ENCODE data around the gene CD33. TPM values are rescaled to one million over a fixed set of nuclear protein-coding genes. Genes with fewer than 3 reads are reported as not detected.
"Not testable (repeated sequence)": the region's sequence is repeated elsewhere in the genome, so short reads cannot be mapped to it uniquely, and the experiment has no call there.

The CD33 gene
- total RNA-seq, result 6.5 TPM
- long read RNA-seq, partial matches to known transcripts, result 0 of 1 reads
- long read RNA-seq, other reads (novel, unspliced or antisense), result 1 of 1 reads

GRCh38 chr19:51224898-51225393 lies at the start of gene CD33:
CD33 (plus strand) TSS chr19:51225080; CDS start chr19:51225119, 39 bp downstream.
- intact Hi-C loops (cut with DNase I), result not testable (repeated sequence)
- DNase-seq (ENCODE audit: missing footprints), result peak; percentile 59
- peak; percentile 80 for ATAC-seq

- peak; percentile 43 for ATAC-seq
- intact Hi-C loops (cut with DNase I), result no loop called here
- no peak for DNase-seq (ENCODE audit: missing footprints)
Observed at GRCh38 chr19:51179256-51179655, 45.6 kb upstream of the CD33 start.

GRCh38 chr19:51181377-51181912 lies 43.4 kb upstream of the CD33 start:
- ATAC-seq, result no peak
- DNase-seq (ENCODE audit: missing footprints), result no peak
- intact Hi-C loops (cut with DNase I), result no loop called here

- DNase-seq (ENCODE audit: missing footprints), result no peak
- no peak for ATAC-seq
- intact Hi-C loops (cut with DNase I), result no loop called here
Observed at GRCh38 chr19:51181913-51182419, 42.9 kb upstream of the CD33 start.

GRCh38 chr19:51183629-51184028 lies 41.3 kb upstream of the CD33 start:
- DNase-seq (ENCODE audit: missing footprints) (no peak), ATAC-seq (no peak)
- intact Hi-C loops (cut with DNase I), result no loop called here

- intact Hi-C loops (cut with DNase I), result no loop called here
- no peak for ATAC-seq
Observed at GRCh38 chr19:51185069-51185867, 39.6 kb upstream of the CD33 start.

GRCh38 chr19:51185868-51186215 lies 39.0 kb upstream of the CD33 start:
- ATAC-seq (no peak), DNase-seq (ENCODE audit: missing footprints) (no peak)
- intact Hi-C loops (cut with DNase I), result no loop called here

More at GRCh38 chr19:51185069-51185867, 39.6 kb upstream of the CD33 start:
- DNase-seq (ENCODE audit: missing footprints), result no peak

- DNase-seq (ENCODE audit: missing footprints) (no peak), ATAC-seq (no peak)
- intact Hi-C loops (cut with DNase I), result no loop called here
Observed at GRCh38 chr19:51186323-51186722, 38.6 kb upstream of the CD33 start.

- ATAC-seq (no peak), DNase-seq (ENCODE audit: missing footprints) (no peak)
- intact Hi-C loops (cut with DNase I), result no loop called here
Observed at GRCh38 chr19:51187395-51188226, 37.3 kb upstream of the CD33 start.

- intact Hi-C loops (cut with DNase I), result no loop called here
- ATAC-seq, result no peak
- DNase-seq (ENCODE audit: missing footprints), result no peak
Observed at GRCh38 chr19:51188227-51188559, 36.7 kb upstream of the CD33 start.

- intact Hi-C loops (cut with DNase I), result no loop called here
- ATAC-seq (no peak), DNase-seq (ENCODE audit: missing footprints) (no peak)
Observed at GRCh38 chr19:51192689-51193088, 32.2 kb upstream of the CD33 start.

GRCh38 chr19:51194527-51195315 lies 30.2 kb upstream of the CD33 start:
- DNase-seq (ENCODE audit: missing footprints) (no peak), ATAC-seq (no peak)
- intact Hi-C loops (cut with DNase I), result no loop called here

GRCh38 chr19:51195316-51195586 lies 29.6 kb upstream of the CD33 start:
- ATAC-seq (no peak), DNase-seq (ENCODE audit: missing footprints) (no peak)
- intact Hi-C loops (cut with DNase I), result no loop called here

- intact Hi-C loops (cut with DNase I), result no loop called here
- DNase-seq (ENCODE audit: missing footprints) (no peak), ATAC-seq (no peak)
Observed at GRCh38 chr19:51195616-51196015, 29.3 kb upstream of the CD33 start.

- ATAC-seq (no peak), DNase-seq (ENCODE audit: missing footprints) (no peak)
- intact Hi-C loops (cut with DNase I), result no loop called here
Observed at GRCh38 chr19:51196181-51196580, 28.7 kb upstream of the CD33 start.

GRCh38 chr19:51198641-51199040 lies 26.2 kb upstream of the CD33 start:
- intact Hi-C loops (cut with DNase I), result no loop called here
- ATAC-seq (no peak), DNase-seq (ENCODE audit: missing footprints) (no peak)

- ATAC-seq (no peak), DNase-seq (ENCODE audit: missing footprints) (no peak)
- intact Hi-C loops (cut with DNase I), result no loop called here
Observed at GRCh38 chr19:51200071-51200666, 24.7 kb upstream of the CD33 start.

GRCh38 chr19:51201712-51202111 lies 23.2 kb upstream of the CD33 start:
- ATAC-seq, result no peak
- no peak for DNase-seq (ENCODE audit: missing footprints)
- intact Hi-C loops (cut with DNase I), result no loop called here

GRCh38 chr19:51203916-51204315 lies 21.0 kb upstream of the CD33 start:
- intact Hi-C loops (cut with DNase I), result no loop called here
- DNase-seq (ENCODE audit: missing footprints) (no peak), ATAC-seq (no peak)

All from Right ventricle myocardium inferior (tissue), 1 donor.